SH-SY5Y (cell line): Measurements from ENCODE around the gene POLD4.

ENCODE experiments used
- GATA2 ChIP-seq: IDR thresholded peaks from 2 replicates; pipeline ENCODE4 v1.6.1; 2011; ENCODE audit warnings: mild to moderate bottlenecking, low read depth, low read length
- GATA3 ChIP-seq: IDR thresholded peaks from 2 replicates; pipeline ENCODE4 v1.6.1; 2011; ENCODE audit warnings: low read depth, mild to moderate bottlenecking, low read length, moderate library complexity

POLD4 gene

GRCh38 chr11:67353317-67354074 lies at the start of gene POLD4:
TSS of gene POLD4 (minus strand) at chr11:67353546. CDS start at chr11:67353399, 147 bp downstream.
- TF ChIP-seq GATA2 (no peak), GATA3 (no peak)

- TF ChIP-seq GATA3 (no peak), GATA2 (no peak)
Measured at GRCh38 chr11:67401495-67402191, 48.3 kb upstream of the POLD4 start, which contains the start of gene PPP1CA. TSS of gene PPP1CA (minus strand) at chr11:67401858. CDS start at chr11:67401782, 76 bp downstream.

GRCh38 chr11:67400942-67401494 lies 47.7 kb upstream of the POLD4 start:
- no peak for TF ChIP-seq GATA3
- no peak for TF ChIP-seq GATA2

GRCh38 chr11:67400251-67400941 lies 47.0 kb upstream of the POLD4 start:
- TF ChIP-seq GATA2 (no peak), GATA3 (no peak)

GRCh38 chr11:67398661-67399563 lies 45.6 kb upstream of the POLD4 start:
- TF ChIP-seq GATA3 (no peak), GATA2 (no peak)

- TF ChIP-seq GATA3 (no peak), GATA2 (no peak)
Measured at GRCh38 chr11:67397986-67398660, 44.8 kb upstream of the POLD4 start.

- TF ChIP-seq GATA2 (no peak), GATA3 (no peak)
Measured at GRCh38 chr11:67397536-67397935, 44.2 kb upstream of the POLD4 start.

- TF ChIP-seq GATA2, result no peak
- TF ChIP-seq GATA3, result no peak
Measured at GRCh38 chr11:67396587-67397389, 43.4 kb upstream of the POLD4 start.

- no peak for TF ChIP-seq GATA2
- TF ChIP-seq GATA3, result no peak
Measured at GRCh38 chr11:67396259-67396581, 42.9 kb upstream of the POLD4 start.

GRCh38 chr11:67395555-67396258 lies 42.4 kb upstream of the POLD4 start:
- TF ChIP-seq GATA3, result no peak
- TF ChIP-seq GATA2, result no peak

- no peak for TF ChIP-seq GATA3
Measured at GRCh38 chr11:67393990-67394389, 40.6 kb upstream of the POLD4 start.

- TF ChIP-seq GATA3 (no peak), GATA2 (no peak)
Measured at GRCh38 chr11:67393437-67393836, 40.1 kb upstream of the POLD4 start.
